IgD-negative memory B cell (primary cell): ENCODE measurements around the gene COL15A1. TPM values are rescaled to one million over a fixed set of nuclear protein-coding genes. Genes with fewer than 3 reads are reported as not detected.
A peak's percentile ranks its signal among the peaks of the same experiment; 100 is the strongest.

Source experiments
- H3K27ac Mint-ChIP-seq, 3 donors: one replicate each; pipeline ENCODE4 v1.8.0; 2020 to 2022; ENCODE audit warnings: mild to moderate bottlenecking in 3 of 3, mixed read lengths in 3 of 3, moderate library complexity in 1 of 3
- H3K27me3 Mint-ChIP-seq: one replicate; pipeline ENCODE4 v1.8.0; 2021; ENCODE audit warnings: mixed read lengths
- H3K36me3 Mint-ChIP-seq: one replicate; pipeline ENCODE4 v1.8.0; 2020; ENCODE audit warnings: mild to moderate bottlenecking, mixed read lengths
- H3K4me1 Mint-ChIP-seq, 3 donors: one replicate each; pipeline ENCODE4 v1.8.0; 2020 to 2022; ENCODE audit warnings: mixed read lengths in 3 of 3, mild to moderate bottlenecking in 1 of 3
- H3K4me3 Mint-ChIP-seq, 4 donors: one replicate each; pipeline ENCODE4 v1.8.0; 2020 to 2022; ENCODE audit warnings: mild to moderate bottlenecking in 4 of 4, mixed read lengths in 4 of 4, moderate library complexity in 3 of 4
- H3K9me3 Mint-ChIP-seq, 3 donors: one replicate each; pipeline ENCODE4 v1.8.0; 2020 to 2021; ENCODE audit warnings: mixed read lengths in 3 of 3, mild to moderate bottlenecking in 1 of 3
- polyA plus RNA-seq: library from polyadenylated mRNA; unstranded; fragments of 300-500 nt; fragmentation: Illumina TruSeq; gene quantifications from one replicate; pipeline ENCODE4 v1.2.3, GENCODE V29; 2021

The COL15A1 gene
- polyA plus RNA-seq, 1 donor from 2014 or later = 0.08 TPM

GRCh38 chr9:99025616-99026270, 82.0 kb downstream of the COL15A1 start:
- Mint-ChIP-seq H3K4me1 (peaks cover 0 to 11% (median 8%) of the 10 kb centered on the region in 3 donors), H3K27ac (no peak overlapping the region), H3K9me3 (peaks cover 0 to 2% (median 0%) of the 10 kb centered on the region in 3 donors), H3K4me3 (no peak overlapping the region), H3K36me3 (peaks cover 3% of the 10 kb centered on the region), H3K27me3 (no peaks in the 10 kb centered on the region)

- Mint-ChIP-seq H3K36me3 (peaks cover 3% of the 10 kb centered on the region), H3K27ac (no peak overlapping the region), H3K4me3 (no peak overlapping the region), H3K27me3 (no peaks in the 10 kb centered on the region), H3K4me1 (peaks cover 0 to 11% (median 8%) of the 10 kb centered on the region in 3 donors), H3K9me3 (peaks cover 0 to 2% (median 0%) of the 10 kb centered on the region in 3 donors)
Measured at GRCh38 chr9:99026271-99026955, 82.7 kb downstream of the COL15A1 start.

GRCh38 chr9:99026956-99027298, 83.2 kb downstream of the COL15A1 start:
- Mint-ChIP-seq H3K9me3 (peaks cover 0 to 2% (median 0%) of the 10 kb centered on the region in 3 donors), H3K4me1 (peaks cover 0 to 11% (median 8%) of the 10 kb centered on the region in 3 donors), H3K27me3 (no peaks in the 10 kb centered on the region), H3K4me3 (no peak overlapping the region), H3K27ac (peak overlapping the region in 1 of 3 donors; percentile 72), H3K36me3 (peaks cover 3% of the 10 kb centered on the region)

GRCh38 chr9:99027443-99027842, 83.7 kb downstream of the COL15A1 start:
- Mint-ChIP-seq H3K9me3 (peaks cover 0 to 2% (median 0%) of the 10 kb centered on the region in 3 donors), H3K4me3 (no peak overlapping the region), H3K4me1 (peaks cover 0 to 11% (median 9%) of the 10 kb centered on the region in 3 donors), H3K27ac (no peak overlapping the region), H3K36me3 (peaks cover 3% of the 10 kb centered on the region), H3K27me3 (no peaks in the 10 kb centered on the region)

- Mint-ChIP-seq H3K27me3 (no peaks in the 10 kb centered on the region), H3K27ac (no peak overlapping the region), H3K4me1 (peaks cover 0 to 11% (median 8%) of the 10 kb centered on the region in 3 donors), H3K4me3 (no peak overlapping the region), H3K9me3 (peaks cover 0 to 2% (median 0%) of the 10 kb centered on the region in 3 donors), H3K36me3 (peaks cover 3% of the 10 kb centered on the region)
Measured at GRCh38 chr9:99029083-99029645, 85.5 kb downstream of the COL15A1 start.

- no peaks in the 10 kb centered on the region for H3K27me3 Mint-ChIP-seq
- H3K36me3 Mint-ChIP-seq = peaks cover 3% of the 10 kb centered on the region
- no peak overlapping the region for H3K4me3 Mint-ChIP-seq
- H3K9me3 Mint-ChIP-seq = peaks cover 0 to 2% (median 0%) of the 10 kb centered on the region in 3 donors
- peaks cover 0 to 12% (median 10%) of the 10 kb centered on the region in 3 donors for H3K4me1 Mint-ChIP-seq
- no peak overlapping the region for H3K27ac Mint-ChIP-seq
Measured at GRCh38 chr9:99030092-99030511, 86.4 kb downstream of the COL15A1 start.

- H3K27ac Mint-ChIP-seq = no peak overlapping the region
- H3K36me3 Mint-ChIP-seq = peaks cover 3% of the 10 kb centered on the region
- H3K4me3 Mint-ChIP-seq = no peak overlapping the region
- H3K27me3 Mint-ChIP-seq = peaks cover 2% of the 10 kb centered on the region
- peaks cover 5 to 14% (median 10%) of the 10 kb centered on the region in 3 donors for H3K4me1 Mint-ChIP-seq
- H3K9me3 Mint-ChIP-seq = peaks cover 0 to 2% (median 0%) of the 10 kb centered on the region in 3 donors
Measured at GRCh38 chr9:99030610-99031109, 87.0 kb downstream of the COL15A1 start.

- Mint-ChIP-seq H3K4me3 (no peak overlapping the region), H3K4me1 (peaks cover 6 to 14% (median 10%) of the 10 kb centered on the region in 3 donors), H3K27me3 (peaks cover 2% of the 10 kb centered on the region), H3K27ac (no peak overlapping the region), H3K36me3 (peaks cover 3% of the 10 kb centered on the region), H3K9me3 (peaks cover 0 to 2% (median 0%) of the 10 kb centered on the region in 3 donors)
Measured at GRCh38 chr9:99031319-99031718, 87.6 kb downstream of the COL15A1 start.

GRCh38 chr9:99031994-99032393, 88.3 kb downstream of the COL15A1 start:
- Mint-ChIP-seq H3K9me3 (peaks cover 0 to 2% (median 0%) of the 10 kb centered on the region in 3 donors), H3K4me1 (peaks cover 6 to 12% (median 6%) of the 10 kb centered on the region in 3 donors), H3K36me3 (peaks cover 3% of the 10 kb centered on the region), H3K27me3 (peaks cover 2% of the 10 kb centered on the region), H3K27ac (no peak overlapping the region), H3K4me3 (no peak overlapping the region)

GRCh38 chr9:99034149-99034548, 90.4 kb downstream of the COL15A1 start:
- peaks cover 3% of the 10 kb centered on the region for H3K36me3 Mint-ChIP-seq
- no peak overlapping the region for H3K27ac Mint-ChIP-seq
- peaks cover 2% of the 10 kb centered on the region for H3K27me3 Mint-ChIP-seq
- H3K4me3 Mint-ChIP-seq = no peak overlapping the region
- peaks cover 0 to 2% (median 0%) of the 10 kb centered on the region in 3 donors for H3K9me3 Mint-ChIP-seq
- peaks cover 6 to 10% (median 8%) of the 10 kb centered on the region in 3 donors for H3K4me1 Mint-ChIP-seq

- H3K4me3 Mint-ChIP-seq = no peak overlapping the region
- peaks cover under 1% of the 10 kb centered on the region for H3K36me3 Mint-ChIP-seq
- H3K9me3 Mint-ChIP-seq = peaks cover 0 to under 1% (median 0%) of the 10 kb centered on the region in 3 donors
- H3K27me3 Mint-ChIP-seq = peaks cover 2% of the 10 kb centered on the region
- H3K27ac Mint-ChIP-seq = no peak overlapping the region
- H3K4me1 Mint-ChIP-seq = peaks cover 12 to 19% (median 13%) of the 10 kb centered on the region in 3 donors
Measured at GRCh38 chr9:99035313-99035712, 91.6 kb downstream of the COL15A1 start.

- Mint-ChIP-seq H3K27me3 (peaks cover 2% of the 10 kb centered on the region), H3K4me3 (no peak overlapping the region), H3K9me3 (no peaks in the 10 kb centered on the region), H3K4me1 (peaks cover 8 to 21% (median 18%) of the 10 kb centered on the region in 3 donors), H3K36me3 (no peaks in the 10 kb centered on the region), H3K27ac (no peak overlapping the region)
Measured at GRCh38 chr9:99037769-99038483, 94.2 kb downstream of the COL15A1 start.

GRCh38 chr9:99038484-99038820, 94.7 kb downstream of the COL15A1 start:
- no peak overlapping the region for H3K4me3 Mint-ChIP-seq
- H3K9me3 Mint-ChIP-seq = no peaks in the 10 kb centered on the region

GRCh38 chr9:99039505-99040182, 95.9 kb downstream of the COL15A1 start:
- Mint-ChIP-seq H3K27ac (no peak overlapping the region), H3K4me3 (peak overlapping the region in 2 of 4 donors; percentile 41 to 61), H3K4me1 (peaks cover 6 to 21% (median 17%) of the 10 kb centered on the region in 3 donors), H3K9me3 (peaks cover 0 to 8% (median 0%) of the 10 kb centered on the region in 3 donors), H3K27me3 (peaks cover 2% of the 10 kb centered on the region), H3K36me3 (peaks cover 3% of the 10 kb centered on the region)

More at GRCh38 chr9:99038484-99038820, 94.7 kb downstream of the COL15A1 start:
- Mint-ChIP-seq H3K36me3 (no peaks in the 10 kb centered on the region), H3K4me1 (peaks cover 7 to 21% (median 18%) of the 10 kb centered on the region in 3 donors), H3K27me3 (peaks cover 2% of the 10 kb centered on the region), H3K27ac (no peak overlapping the region)
